ENCODE data around the gene SNX8.
A peak's percentile ranks its signal among the peaks of the same experiment; 100 is the strongest.
"Not testable (repeated sequence)": the region's sequence is repeated elsewhere in the genome, so short reads cannot be mapped to it uniquely, and the experiment has no call there.

The SNX8 gene

DNA sequence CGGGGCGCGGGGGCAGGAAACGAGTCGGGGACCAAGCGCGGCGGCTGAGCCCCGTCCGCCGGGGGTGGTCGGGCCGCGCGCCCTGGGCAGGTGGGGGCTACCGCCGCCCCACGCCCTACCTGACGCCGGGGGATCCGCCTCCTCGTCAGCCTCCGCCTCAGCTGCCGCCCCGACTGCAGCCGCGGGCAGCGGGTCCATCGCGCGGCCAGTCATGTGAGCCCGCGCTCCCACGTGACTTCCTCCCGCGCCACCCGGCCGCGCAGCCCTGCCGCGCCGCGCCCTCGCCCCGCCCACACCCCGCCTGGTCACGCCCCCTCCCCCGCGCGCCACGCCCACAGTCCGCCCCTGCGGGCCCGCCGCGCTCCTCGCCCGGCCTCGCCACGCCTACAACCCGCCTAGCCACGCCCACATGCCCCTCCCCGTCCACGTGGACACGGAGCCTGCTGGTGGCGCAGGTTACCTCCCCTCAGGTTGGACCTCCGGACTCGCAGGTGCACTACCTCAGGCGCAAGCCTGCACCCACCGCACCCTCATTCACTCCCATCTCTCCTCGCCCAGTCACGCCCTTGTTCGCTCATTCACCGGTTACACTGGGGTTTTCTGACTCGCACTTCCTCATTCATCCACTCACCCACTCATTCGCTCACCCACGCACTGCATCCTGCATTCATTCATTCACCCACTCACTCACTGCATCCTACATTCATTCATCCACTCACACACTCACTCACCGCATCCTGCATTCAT, at the start of gene SNX8:
Gene SNX8 (minus strand): TSS at position 233 of the 747 bp plus-strand sequence. CDS start 20 bp downstream, at position 213.
- peak; percentile 56 to 58 for DNase-seq (ENCODE audit: low read depth in 2 of 2)

- DNase-seq (ENCODE audit: low read depth in 2 of 2): no peak
These were observed 48.3 kb upstream of the SNX8 start for GRCh38 chr7:2362385-2363088.

GRCh38 chr7:2360796-2361195, 46.6 kb upstream of the SNX8 start:
- no peak for DNase-seq (ENCODE audit: low read depth in 2 of 2)

GRCh38 chr7:2359610-2360009, 45.4 kb upstream of the SNX8 start:
- DNase-seq (ENCODE audit: low read depth in 2 of 2): no peak

DNA sequence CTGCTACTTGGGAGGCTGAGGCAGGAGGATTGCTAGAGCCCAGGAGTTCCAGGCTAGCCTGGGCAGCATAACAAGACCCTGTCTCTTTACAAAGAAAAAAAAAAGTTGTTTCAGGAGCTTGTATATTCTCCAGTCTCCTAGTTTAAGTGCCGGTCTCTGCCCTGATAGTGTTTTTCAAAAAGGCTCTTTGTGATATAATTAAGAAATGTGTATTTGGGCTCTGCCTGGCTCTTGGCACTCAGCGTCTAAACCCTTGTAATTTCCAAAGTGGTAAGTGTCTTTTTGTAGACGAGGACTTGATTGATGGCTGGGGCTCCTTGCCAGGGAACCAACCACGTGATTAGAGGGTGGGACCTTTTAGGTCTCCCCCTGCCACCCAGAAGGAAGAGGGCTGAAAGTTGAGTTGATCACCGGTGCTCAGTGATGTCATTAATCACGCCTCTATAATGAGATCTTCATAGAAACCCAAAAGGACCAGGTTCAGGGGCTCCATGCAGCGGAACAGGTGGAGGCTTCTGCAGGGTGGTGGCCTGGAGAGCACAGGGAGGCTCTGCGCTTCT, 44.8 kb upstream of the SNX8 start:
- no peak for DNase-seq (ENCODE audit: low read depth in 2 of 2)

DNA sequence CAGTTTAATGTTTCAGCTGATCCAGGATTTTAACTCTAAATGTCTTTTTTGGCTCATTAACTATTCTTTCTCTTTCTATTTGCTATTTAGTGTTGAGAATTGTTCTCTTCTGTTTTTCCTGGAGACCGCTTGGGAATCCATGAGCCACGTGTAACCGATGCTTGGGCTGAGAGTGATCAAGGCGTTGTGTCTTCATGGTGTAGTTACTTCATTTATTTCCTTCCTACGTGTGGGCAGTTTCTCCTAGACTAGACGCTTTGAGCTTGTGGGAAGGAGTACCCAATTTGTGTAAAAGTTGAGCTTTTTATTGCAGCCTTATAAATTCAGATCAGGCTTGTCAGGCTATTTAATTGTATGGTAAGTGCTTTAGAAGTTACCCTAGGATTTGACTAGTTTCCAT, 43.3 kb upstream of the SNX8 start:
- DNase-seq (ENCODE audit: low read depth in 2 of 2): no peak

- DNase-seq (ENCODE audit: low read depth in 2 of 2): no peak
These were observed 42.9 kb upstream of the SNX8 start for GRCh38 chr7:2357165-2357564.

GRCh38 chr7:2355705-2356008, 41.4 kb upstream of the SNX8 start:
- DNase-seq (ENCODE audit: low read depth in 2 of 2): no peak

DNA sequence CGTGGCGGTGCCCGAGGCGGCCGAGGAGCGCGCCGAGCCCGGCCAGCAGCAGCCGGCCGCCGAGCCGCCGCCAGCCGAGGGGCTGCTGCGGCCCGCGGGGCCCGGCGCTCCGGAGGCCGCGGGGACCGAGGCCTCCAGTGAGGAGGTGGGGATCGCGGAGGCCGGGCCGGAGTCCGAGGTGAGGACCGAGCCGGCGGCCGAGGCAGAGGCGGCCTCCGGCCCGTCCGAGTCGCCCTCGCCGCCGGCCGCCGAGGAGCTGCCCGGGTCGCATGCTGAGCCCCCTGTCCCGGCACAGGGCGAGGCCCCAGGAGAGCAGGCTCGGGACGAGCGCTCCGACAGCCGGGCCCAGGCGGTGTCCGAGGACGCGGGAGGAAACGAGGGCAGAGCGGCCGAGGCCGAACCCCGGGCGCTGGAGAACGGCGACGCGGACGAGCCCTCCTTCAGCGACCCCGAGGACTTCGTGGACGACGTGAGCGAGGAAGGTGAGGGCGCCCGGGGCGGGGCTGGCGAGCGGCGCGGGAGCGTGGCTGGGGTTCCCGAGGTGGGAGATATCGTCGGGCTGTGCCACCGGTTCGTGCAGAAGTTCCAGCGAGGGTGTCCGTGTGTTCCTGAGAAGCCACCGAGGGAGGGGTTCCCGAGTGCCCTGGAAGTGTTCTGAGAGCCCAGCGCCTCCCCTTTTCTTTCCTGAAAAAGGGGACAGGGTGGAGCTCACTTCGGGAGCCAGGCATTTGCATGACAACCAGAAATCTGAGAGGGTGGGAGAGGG, 40.9 kb upstream of the SNX8 start:
- DNase-seq (ENCODE audit: low read depth in 2 of 2): no peak

DNA sequence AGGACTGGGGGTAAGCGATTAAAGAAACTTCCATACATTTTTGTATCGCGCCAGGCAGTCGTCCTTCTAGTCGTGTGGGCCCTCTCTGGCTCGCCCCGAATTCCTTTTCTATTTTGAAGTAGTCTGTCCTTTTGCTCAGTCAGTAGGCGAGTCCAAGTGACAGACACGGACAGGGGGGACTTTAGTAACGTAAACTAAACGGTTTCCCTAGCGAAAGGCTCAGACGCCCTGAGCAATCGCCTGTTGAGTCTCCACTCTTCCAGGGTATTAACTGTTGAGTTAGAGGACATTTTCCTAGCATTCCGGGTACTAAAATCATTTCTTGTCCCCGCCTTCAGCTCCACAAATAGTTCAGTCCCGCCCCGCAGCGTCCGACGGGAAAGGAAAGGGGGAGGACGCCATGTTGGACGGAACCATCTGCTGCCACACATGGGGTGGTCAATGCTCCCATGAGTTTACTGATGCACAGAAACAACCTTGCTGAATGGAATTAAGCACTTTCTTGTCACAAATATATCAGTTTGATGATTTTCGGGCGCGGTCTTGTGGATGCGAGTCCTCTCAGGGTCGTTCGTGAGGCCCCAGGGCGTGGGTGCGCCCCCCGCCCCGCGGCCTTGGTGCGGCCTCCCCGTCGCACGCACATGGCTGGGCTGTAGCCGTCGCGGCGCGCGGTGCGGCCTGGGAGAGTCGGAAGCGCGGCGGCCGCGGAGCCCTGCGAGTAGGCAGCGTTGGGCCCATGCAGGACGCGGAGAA, 40.1 kb upstream of the SNX8 start, which contains the start of gene EIF3B:
Gene EIF3B (plus strand): TSS at position 642 of the 753 bp plus-strand sequence. CDS start 95 bp downstream, at position 737.
- DNase-seq (ENCODE audit: low read depth in 2 of 2): peak; percentile 93

DNA sequence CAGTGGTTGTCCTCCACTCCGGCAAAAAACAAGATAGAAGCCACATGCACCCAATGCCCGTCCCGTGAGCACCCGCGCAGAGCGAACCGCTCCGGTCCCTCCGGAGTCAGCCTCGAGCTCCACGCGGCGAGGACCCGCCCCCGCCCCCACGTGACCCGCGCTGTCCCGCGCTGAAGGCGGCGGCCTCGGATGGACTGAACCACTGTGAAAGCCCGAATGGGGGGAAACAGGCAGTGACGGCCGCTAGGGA, 39.6 kb upstream of the SNX8 start:
- peak; percentile 77 to 80 for DNase-seq (ENCODE audit: low read depth in 2 of 2)

DNA sequence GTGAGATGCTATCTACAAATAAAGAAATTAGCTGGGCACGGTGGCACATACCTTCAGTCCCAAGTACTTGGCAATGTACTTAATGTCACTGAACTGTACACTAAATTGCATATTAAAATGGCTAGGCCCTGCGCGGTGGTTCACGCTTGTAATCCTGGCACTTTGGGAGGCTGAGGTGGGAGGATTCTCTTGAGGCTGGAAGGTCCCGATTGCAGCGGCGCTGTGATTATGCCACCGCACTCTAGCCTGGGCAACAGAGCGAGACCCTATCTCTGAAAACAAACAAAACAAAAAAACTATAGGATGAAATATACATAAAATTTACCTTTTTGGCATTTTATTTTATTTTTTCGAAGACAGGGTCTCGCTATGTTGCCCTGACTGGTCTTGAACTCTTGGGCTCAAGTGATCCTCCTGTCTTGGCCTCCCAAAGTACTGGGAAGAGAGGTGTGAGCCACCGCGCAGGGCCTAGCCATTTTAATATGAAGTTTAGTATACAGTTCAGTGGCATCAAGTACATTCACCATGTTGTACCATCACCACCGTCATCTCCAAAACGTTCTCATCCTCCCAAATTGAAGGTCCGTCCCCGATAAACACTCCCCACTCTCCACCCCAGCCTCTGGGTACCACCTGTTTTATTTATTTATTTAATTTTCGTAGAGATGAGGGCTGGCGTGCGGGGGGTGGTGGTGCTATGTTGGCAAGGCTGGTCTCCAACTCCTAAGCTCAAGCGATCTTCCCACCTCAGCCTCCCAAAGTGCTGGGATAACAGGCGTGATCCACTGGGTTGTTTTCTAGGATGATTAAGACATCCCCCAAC, 39.1 kb upstream of the SNX8 start:
- DNase-seq (ENCODE audit: low read depth in 2 of 2): no peak

DNA sequence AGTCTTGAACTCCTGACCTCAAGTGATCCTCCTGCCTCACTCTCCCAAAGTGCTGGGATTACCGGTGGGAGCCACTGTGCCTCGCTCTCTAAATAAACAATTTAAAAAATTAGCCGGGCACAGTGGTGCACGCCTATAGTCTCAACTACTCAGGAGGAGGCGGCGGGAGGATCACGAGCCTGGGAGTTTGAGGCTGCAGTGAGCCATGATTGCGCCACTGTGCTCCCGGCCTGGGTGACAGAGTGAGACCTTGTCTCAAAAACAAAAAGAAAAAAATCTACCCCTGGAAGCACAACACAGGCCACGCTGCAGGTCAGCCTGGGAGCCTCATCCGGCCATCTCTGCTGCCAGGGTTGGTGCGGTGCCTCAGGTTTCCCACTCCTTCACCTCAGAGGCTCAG, 36.6 kb upstream of the SNX8 start:
- no peak for DNase-seq (ENCODE audit: low read depth in 2 of 2)

DNA sequence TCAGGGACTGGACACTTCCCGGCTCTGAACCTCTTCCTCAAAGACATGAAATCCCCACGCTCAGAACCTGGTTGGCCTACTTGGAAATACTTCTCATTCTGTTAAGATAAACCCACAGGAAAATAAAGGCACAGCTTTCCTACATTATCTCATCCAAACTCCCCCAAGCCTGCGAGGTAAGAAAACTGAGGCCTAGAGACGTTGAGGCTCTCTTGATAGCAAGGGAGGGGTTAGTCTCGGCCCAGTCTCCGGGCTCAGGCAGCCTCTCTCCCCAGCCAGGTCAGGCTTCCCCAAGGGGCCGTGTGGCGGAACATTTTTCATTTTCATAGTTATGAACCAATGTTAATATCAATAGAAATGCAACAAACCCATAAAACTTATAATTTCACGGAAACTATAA, 35.8 kb upstream of the SNX8 start:
- no peak for DNase-seq (ENCODE audit: low read depth in 2 of 2)

- DNase-seq (ENCODE audit: low read depth in 2 of 2): not testable (repeated sequence)
These were observed 33.3 kb upstream of the SNX8 start for GRCh38 chr7:2347351-2348063.

DNA sequence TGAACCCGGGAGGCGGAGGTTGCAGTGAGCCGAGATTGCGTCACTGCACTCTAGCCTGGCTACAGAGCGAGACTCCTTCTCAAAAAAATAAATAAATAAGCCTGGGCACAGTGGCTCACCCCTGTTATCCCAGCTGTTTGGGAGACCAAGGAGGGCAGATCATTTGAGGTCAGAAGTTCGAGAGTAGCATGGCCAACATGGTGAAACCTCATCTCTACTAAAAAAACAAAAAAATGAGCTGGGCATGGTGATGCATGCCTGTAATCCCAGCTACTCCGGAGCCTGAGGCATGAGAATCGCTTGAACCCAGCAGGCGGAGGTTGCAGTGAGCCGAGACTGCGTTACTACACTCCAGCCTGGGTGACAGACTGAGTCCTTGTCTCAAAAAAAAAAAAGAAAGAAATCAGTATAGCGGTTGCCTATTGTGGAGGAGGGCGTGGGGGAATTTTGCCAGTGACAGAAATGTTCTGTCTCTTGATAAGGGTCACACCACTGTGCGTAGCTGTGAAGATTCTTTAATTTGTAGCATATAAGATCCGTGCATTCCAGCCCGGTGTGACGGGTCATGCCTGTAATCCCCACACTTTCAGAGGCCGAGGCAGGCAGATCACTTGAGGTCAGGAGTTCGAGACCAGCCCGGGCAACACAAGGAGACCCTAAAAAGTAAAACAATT, 22.5 kb upstream of the SNX8 start:
- no peak for DNase-seq (ENCODE audit: low read depth in 2 of 2)

DNA sequence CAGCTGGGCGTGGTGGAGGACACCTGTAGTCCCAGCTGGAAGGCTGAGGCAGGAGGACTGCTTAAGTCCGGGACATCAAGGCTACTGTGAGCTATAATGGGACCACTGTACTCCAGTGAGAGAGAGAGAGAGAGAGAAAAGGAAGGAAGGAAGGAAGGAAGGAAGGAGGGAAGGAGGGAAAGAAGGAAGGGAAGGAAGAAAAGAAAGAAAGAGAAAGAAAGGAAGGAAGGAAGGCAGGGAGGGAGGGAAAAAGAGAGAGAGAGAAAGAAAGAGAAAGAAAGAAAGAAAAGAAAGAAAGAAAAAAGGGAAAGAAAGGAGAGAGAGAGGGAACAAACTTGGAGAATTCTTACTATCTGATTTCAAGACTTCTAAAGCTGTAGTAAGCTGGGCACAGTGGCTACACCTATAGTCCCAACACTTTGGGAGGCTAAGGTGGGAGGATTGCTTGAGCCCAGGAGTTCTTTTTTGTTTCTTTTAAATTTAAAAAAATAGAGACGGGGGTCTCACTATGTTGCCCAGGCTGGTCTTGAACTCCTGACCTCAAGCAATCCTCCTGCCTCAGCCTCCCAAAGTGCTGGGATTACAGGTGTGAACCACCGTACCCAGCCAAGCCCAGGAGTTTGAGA, 18.5 kb upstream of the SNX8 start:
- DNase-seq (ENCODE audit: low read depth in 2 of 2): not testable (repeated sequence)

GRCh38 chr7:2331707-2332106, 17.5 kb upstream of the SNX8 start:
- DNase-seq (ENCODE audit: low read depth in 2 of 2): no peak

- DNase-seq (ENCODE audit: low read depth in 2 of 2): no peak
These were observed 16.3 kb upstream of the SNX8 start for GRCh38 chr7:2330493-2330892.

All from fibroblast of skin of left quadriceps (primary cell).